GM10248 (cell line): ENCODE data around the gene ABCA6.
"Not testable (repeated sequence)": the region's sequence is repeated elsewhere in the genome, so short reads cannot be mapped to it uniquely, and the experiment has no call there.

ENCODE experiments used
- CTCF ChIA-PET: fragments of 300-600 bp; sonication (Branson Sonifier 250); formaldehyde crosslinking; extraction: SDS; loops from one replicate; lab custom pipeline; 2021; ENCODE audit warnings: antibody characterized with exemption; lab: Yijun Ruan, JAX
- POLR2A ChIA-PET: fragments of 350-650 bp; sonication (Branson Sonifier 250); formaldehyde crosslinking; extraction: SDS; loops from one replicate; lab custom pipeline; 2020; ENCODE audit warnings: antibody characterized with exemption; lab: Yijun Ruan, JAX
- DNase-seq: peaks from one replicate; pipeline ENCODE4 v3.0.0; 2012; ENCODE audit errors: extremely low spot score
- TF ChIP-seq, protein P1 (sequence below): IDR thresholded peaks from 2 replicates; pipeline ENCODE4 v1.5.1; 2012; ENCODE audit warnings: mild to moderate bottlenecking, low read depth; ENCODE audit errors: extremely low read depth, missing control alignments, control extremely low read depth

Gene ABCA6

DNA sequence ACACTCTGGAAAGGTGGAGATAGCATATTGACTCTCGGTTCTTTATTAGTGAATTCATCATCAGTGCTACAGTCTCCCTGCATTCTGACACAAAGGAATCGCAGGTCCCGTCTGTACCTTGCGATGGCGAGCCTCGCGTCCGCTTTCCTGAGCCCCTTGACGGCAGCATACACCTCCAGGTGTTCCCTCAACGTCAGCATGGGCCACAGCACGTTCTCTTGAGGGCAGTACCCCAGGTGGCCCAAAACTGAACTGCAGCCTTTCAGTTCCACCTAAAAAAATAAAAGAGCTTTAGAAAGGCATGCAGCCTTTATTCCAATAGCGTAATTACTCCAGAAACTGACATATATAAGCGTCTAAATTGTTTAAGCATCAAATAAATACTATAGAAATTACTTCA is 56.8 kb downstream of the ABCA6 start:
- TF ChIP-seq, protein P1, sequence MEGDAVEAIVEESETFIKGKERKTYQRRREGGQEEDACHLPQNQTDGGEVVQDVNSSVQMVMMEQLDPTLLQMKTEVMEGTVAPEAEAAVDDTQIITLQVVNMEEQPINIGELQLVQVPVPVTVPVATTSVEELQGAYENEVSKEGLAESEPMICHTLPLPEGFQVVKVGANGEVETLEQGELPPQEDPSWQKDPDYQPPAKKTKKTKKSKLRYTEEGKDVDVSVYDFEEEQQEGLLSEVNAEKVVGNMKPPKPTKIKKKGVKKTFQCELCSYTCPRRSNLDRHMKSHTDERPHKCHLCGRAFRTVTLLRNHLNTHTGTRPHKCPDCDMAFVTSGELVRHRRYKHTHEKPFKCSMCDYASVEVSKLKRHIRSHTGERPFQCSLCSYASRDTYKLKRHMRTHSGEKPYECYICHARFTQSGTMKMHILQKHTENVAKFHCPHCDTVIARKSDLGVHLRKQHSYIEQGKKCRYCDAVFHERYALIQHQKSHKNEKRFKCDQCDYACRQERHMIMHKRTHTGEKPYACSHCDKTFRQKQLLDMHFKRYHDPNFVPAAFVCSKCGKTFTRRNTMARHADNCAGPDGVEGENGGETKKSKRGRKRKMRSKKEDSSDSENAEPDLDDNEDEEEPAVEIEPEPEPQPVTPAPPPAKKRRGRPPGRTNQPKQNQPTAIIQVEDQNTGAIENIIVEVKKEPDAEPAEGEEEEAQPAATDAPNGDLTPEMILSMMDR, result no peak
- CTCF ChIA-PET, result interaction anchor here (1.0 to 1.3 kb wide), 3 partner anchors 13 to 43 kb away, joined by 3 to 4 read pairs (median 3); no protein-coding TSS in a partner anchor
- no peak for DNase-seq
- POLR2A ChIA-PET, result no interaction called here

DNA sequence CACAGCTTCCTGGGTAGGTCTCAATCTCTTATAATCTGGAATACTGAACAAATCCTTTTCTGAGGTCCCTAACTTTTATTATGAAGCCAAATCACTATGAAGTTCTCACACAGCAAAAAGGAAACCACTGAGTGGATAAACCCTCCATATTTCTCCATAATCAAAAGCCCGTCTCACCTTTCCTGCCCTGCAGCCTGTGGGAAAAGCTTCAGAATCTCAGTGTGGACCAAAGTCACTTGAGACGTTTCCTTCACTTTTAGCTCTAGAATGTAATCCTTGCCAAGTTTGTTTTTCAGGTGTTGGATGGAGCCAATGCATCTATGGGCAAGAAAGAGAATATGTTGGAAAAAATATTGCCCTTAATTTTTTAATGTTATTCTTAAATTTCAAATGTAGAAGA is 59.0 kb downstream of the ABCA6 start:
- DNase-seq, result no peak
- POLR2A ChIA-PET, result no interaction called here
- CTCF ChIA-PET, result interaction anchor here (1.2 kb wide), 1 partner anchor 10 kb away, joined by 3 read pairs; no protein-coding TSS in a partner anchor
- TF ChIP-seq, protein P1, result no peak

DNA sequence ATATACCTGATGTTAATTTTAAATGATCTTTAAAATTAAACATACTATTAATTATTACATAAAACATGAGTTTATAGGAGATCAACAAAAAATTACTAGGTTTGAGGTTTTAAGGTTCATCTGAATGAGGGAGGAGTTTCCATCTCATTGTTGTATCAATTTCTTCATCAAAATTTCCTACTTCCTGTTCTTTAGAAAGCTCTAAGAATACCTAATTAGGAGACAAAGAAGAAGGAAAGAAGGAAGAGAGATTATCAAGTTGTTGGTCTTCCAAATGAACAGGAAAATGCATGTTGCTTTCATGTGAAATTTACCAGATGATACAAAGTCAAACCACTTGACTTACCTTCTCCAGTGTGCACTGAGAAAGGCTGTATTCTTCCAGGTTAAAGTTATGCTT is 62.8 kb downstream of the ABCA6 start:
- POLR2A ChIA-PET, result no interaction called here
- CTCF ChIA-PET, result interaction anchor here (1.9 to 2.4 kb wide), 2 partner anchors 8 to 12 kb away, joined by 6 to 7 read pairs; no protein-coding TSS in a partner anchor
- DNase-seq, result no peak
- TF ChIP-seq, protein P1, result no peak

DNA sequence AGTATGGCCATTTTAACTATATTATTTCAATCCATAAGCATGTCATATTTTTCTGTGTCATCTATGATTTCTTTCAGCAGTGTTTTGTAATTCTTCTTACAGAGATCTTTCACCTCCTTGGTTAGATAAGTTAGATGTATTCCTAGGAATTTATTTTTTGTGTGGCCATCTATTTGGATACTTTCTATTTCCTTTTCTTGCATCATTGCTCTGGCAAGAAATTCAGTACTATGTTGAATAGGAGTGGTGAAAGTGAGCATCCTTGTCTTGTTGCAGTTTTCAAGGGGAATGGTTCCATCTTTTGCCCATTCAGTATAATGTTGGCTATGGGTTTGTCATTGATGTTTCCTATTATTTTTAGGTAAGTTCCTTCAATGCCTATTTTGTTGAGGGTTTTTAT is 65.9 kb downstream of the ABCA6 start:
- DNase-seq, result no peak
- TF ChIP-seq, protein P1, result no peak
- ChIA-PET CTCF (no interaction called here), POLR2A (no interaction called here)

DNA sequence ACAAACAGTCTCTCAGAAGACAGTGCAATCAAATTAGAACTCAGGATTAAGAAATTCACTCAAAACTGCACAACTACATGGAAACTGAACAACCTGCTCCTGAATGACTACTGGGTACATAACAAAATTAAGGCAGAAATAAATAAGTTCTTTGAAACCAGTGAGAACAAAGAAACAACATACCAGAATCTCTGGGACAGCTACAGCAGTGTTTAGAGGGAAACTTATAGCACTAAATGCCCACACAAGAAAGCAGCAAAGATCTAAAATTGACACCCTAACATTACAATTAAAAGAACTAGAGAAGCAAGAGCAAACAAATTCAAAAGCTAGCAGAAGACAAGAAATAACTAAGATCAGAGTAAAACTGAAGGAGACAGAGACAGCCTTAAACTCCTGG is 68.3 kb downstream of the ABCA6 start:
- CTCF ChIA-PET, result interaction anchor here (1.6 kb wide), 1 partner anchor 15 kb away, joined by 4 read pairs; no protein-coding TSS in a partner anchor
- POLR2A ChIA-PET, DNase-seq: not testable (repeated sequence)

DNA sequence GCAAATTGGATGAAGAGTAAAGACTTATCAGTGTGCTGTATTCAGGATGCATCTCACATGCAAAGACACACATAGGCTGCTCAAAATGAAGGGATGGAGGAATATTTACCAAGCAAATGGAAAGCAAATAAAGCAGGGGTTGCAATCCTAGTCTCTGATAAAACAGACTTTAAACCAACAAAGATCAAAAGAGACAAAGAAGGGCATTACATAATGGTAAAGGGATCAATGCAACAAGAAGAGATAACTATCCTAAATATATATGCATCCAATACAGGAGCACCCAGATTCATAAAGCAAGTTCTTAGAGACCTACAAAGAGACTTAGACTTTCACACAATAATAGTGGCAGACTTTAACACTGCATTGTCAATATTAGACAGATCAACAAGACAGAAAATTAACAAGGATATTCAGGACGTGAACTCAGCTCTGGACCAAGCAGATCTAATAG is 68.9 kb downstream of the ABCA6 start:
- POLR2A ChIA-PET, DNase-seq: not testable (repeated sequence)
- CTCF ChIA-PET, result interaction anchor here (1.6 kb wide), 1 partner anchor 15 kb away, joined by 4 read pairs; no protein-coding TSS in a partner anchor

DNA sequence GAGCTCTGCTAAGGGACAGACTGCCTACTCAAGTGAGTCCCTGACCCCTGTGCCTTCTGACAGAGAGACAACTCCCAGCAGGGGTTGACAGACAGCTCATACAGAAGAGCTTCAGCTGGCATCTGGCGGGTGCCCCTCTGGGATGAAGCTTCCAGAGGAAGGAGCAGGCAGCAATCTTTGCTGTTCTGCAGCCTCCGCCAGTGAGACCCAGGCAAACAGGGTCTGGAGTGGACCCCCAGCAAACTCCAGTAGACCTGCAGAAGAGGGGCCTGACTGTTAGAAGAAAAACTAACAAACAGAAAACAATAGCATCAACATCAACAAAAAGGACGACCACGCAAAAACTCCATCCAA is 70.5 kb downstream of the ABCA6 start:
- POLR2A ChIA-PET, DNase-seq: not testable (repeated sequence)
- CTCF ChIA-PET, result interaction anchor here (1.0 to 1.2 kb wide), 4 partner anchors 9 to 453 kb away, joined by 3 to 6 read pairs (median 4); no protein-coding TSS in a partner anchor

DNA sequence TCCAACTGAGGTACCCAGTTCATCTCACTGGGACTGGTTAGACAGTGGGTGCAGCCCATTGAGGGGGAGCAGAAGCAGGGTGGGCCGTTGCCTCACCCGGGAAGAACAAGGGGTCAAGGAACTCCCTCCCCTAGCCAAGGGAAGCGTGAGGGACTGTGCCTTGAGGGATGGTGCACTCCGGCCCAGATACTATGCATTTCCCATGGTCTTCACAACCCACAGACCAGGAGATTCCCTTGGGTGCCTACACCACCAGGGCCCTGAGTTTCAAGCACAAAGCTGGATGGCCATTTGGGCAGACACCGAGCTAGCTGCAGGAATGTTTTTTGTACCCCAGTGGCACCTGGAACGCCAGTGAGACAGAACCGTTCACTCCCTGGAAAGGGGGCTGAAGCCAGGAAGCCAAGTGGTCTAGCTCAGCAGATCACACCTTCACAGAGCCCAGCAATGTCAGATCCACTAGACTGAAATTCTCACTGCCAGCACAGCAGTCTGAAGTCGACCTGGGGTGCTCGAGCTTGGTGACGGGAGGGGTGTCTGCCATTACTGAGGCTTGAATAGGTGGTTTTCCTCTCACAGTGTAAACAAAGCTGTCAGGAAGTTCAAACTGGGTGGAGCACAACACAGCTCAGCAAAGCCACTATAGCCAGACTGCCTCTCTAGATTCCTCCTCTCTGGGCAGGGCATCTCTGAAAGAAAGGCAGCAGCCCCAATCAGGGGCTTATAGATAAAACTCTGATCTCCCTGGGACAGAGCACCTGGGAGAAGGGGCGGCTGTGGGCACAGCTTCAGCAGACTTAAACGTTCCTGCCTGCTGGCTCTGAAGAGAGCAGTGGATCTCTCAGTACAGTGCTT is 71.1 kb downstream of the ABCA6 start:
- DNase-seq, POLR2A ChIA-PET: not testable (repeated sequence)
- CTCF ChIA-PET, result interaction anchor here (1.0 to 1.2 kb wide), 4 partner anchors 9 to 454 kb away, joined by 3 to 6 read pairs (median 4); no protein-coding TSS in a partner anchor
